WERI-Rb-1 (cell line): ENCODE data around the gene EFCAB14.
A peak's percentile ranks its signal among the peaks of the same experiment; 100 is the strongest.
"Not testable (repeated sequence)": the region's sequence is repeated elsewhere in the genome, so short reads cannot be mapped to it uniquely, and the experiment has no call there.

Experiments used
- DNase-seq: peaks from one replicate; pipeline ENCODE4 v3.0.0-alpha.2; 2020
- H3K27ac ChIP-seq: fragments of 250-450 bp; sonication (Bioruptor Pico); 2 replicates; pipeline ENCODE4 v1.5.1; 2020; ENCODE audit warnings: mild to moderate bottlenecking, moderate library complexity
- H3K27me3 ChIP-seq: fragments of 250-450 bp; sonication (Bioruptor Pico); 2 replicates; pipeline ENCODE4 v1.5.1; 2021; ENCODE audit warnings: mild to moderate bottlenecking, low read depth, moderate library complexity; ENCODE audit not compliant: insufficient read depth, severe bottlenecking
- H3K36me3 ChIP-seq: fragments of 250-450 bp; sonication (Bioruptor Pico); 2 replicates; pipeline ENCODE4 v1.5.1; 2020; ENCODE audit warnings: mild to moderate bottlenecking, moderate library complexity
- H3K4me3 ChIP-seq: 2 replicates; pipeline ENCODE4 v1.5.1; 2011; ENCODE audit warnings: low read depth, mild to moderate bottlenecking, control low read depth, low read length
- H3K9me3 ChIP-seq: fragments of 250-450 bp; sonication (Bioruptor Pico); 2 replicates; pipeline ENCODE4 v1.5.1; 2021; ENCODE audit warnings: mild to moderate bottlenecking, moderate library complexity; ENCODE audit not compliant: severe bottlenecking
- TF ChIP-seq, protein P1 (sequence below): IDR thresholded peaks from 2 replicates; pipeline ENCODE4 v1.5.1; 2011; ENCODE audit warnings: low read depth, mild to moderate bottlenecking, control low read depth, inconsistent platforms, low read length

The EFCAB14 gene

DNA sequence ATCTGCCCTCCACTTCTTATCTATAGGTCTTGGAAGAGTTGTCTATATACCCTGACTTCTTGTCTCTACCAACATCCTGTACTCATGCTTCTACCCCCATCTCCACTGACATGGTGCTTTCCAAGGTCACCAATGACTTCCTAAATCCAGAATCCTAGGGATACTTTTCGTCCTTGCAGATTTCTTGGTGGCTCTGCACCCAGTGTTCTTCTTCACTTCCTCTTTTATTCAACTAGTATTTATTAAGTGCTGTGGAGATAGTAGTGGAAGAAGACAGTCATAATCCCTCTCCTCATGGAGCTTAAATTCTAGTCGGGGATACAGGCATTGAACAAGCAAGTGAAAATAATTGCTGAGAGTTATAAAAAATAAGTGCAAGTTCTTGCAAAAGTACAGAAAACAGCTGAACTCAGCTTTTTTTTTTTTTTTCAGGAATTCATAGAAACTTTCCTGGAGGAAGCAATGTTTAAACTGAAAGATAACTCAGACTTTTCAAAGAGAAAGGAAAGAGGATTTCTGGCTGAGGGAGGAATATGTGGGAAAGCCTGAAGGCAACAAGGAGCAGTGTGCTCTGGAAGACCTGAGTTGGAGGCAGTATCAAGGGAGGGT lies 41.7 kb upstream of the EFCAB14 start:
- H3K27me3 ChIP-seq, result no peaks in the 10 kb centered on the region
- H3K27ac ChIP-seq, result no peak overlapping the region
- no peaks in the 10 kb centered on the region for H3K36me3 ChIP-seq
- H3K9me3 ChIP-seq, result no peaks in the 10 kb centered on the region
- TF ChIP-seq, protein P1, sequence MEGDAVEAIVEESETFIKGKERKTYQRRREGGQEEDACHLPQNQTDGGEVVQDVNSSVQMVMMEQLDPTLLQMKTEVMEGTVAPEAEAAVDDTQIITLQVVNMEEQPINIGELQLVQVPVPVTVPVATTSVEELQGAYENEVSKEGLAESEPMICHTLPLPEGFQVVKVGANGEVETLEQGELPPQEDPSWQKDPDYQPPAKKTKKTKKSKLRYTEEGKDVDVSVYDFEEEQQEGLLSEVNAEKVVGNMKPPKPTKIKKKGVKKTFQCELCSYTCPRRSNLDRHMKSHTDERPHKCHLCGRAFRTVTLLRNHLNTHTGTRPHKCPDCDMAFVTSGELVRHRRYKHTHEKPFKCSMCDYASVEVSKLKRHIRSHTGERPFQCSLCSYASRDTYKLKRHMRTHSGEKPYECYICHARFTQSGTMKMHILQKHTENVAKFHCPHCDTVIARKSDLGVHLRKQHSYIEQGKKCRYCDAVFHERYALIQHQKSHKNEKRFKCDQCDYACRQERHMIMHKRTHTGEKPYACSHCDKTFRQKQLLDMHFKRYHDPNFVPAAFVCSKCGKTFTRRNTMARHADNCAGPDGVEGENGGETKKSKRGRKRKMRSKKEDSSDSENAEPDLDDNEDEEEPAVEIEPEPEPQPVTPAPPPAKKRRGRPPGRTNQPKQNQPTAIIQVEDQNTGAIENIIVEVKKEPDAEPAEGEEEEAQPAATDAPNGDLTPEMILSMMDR, result no peak
- H3K4me3 ChIP-seq, result no peak overlapping the region
- no peak for DNase-seq

- Histone ChIP-seq H3K27ac (no peak overlapping the region), H3K9me3 (no peaks in the 10 kb centered on the region), H3K4me3 (no peak overlapping the region), H3K36me3 (no peaks in the 10 kb centered on the region), H3K27me3 (no peaks in the 10 kb centered on the region)
- TF ChIP-seq, protein P1, result no peak
- no peak for DNase-seq
Observed at GRCh38 chr1:46757956-46758528, 39.1 kb upstream of the EFCAB14 start.

GRCh38 chr1:46757247-46757955 lies 38.5 kb upstream of the EFCAB14 start:
- Histone ChIP-seq H3K27ac (no peak overlapping the region), H3K36me3 (no peaks in the 10 kb centered on the region), H3K27me3 (no peaks in the 10 kb centered on the region), H3K9me3 (no peaks in the 10 kb centered on the region), H3K4me3 (no peak overlapping the region)
- DNase-seq, result peak; percentile 49
- TF ChIP-seq, protein P1, result no peak

DNA sequence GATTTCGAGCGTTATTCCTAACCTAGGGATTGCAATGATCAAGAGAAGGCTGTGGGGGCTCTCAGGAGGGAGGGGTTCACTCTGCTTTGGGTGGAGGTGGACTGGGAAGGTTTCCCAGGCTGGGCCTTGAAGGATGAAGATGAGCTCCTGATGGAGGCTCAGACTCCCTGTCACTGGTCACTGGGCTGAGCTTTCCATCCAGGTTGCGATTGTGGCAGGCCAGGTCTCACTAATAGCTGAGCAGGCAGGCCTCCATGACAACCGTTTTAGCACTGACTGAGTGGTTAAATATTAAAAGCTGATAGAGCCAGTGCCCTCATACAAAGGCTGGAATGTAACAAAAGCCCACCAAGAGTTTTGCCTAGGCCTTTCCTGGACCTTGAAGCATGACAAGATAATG lies 36.2 kb upstream of the EFCAB14 start:
- Histone ChIP-seq H3K36me3 (no peaks in the 10 kb centered on the region), H3K4me3 (no peak overlapping the region), H3K9me3 (no peaks in the 10 kb centered on the region), H3K27me3 (no peaks in the 10 kb centered on the region), H3K27ac (no peak overlapping the region)
- TF ChIP-seq, protein P1, result no peak
- DNase-seq, result no peak

DNA sequence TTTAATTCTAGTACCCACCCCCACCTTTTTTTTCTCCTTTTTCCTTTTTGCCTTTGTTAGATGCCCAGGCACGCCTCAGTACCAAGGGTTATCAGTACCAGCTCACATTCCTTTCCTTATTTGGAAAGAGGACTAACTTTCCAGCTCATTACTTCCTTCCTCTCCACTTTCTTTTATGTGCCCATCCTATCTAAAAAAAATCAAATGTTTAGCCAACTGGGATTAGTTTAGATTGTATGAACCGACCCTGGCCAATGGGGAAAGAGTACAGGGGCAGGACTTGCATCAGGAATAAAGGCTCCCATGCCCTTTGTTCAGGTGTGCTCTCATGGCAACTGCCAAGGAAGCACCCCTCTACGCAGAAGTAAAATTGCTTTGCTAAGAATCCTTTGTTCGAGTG lies 35.8 kb upstream of the EFCAB14 start:
- not testable (repeated sequence) for H3K27ac ChIP-seq, H3K9me3 ChIP-seq, H3K4me3 ChIP-seq, DNase-seq, H3K27me3 ChIP-seq, H3K36me3 ChIP-seq

- no peak overlapping the region for H3K4me3 ChIP-seq
- TF ChIP-seq, protein P1, result no peak
- DNase-seq, result no peak
- no peaks in the 10 kb centered on the region for H3K9me3 ChIP-seq
- H3K27me3 ChIP-seq, result no peaks in the 10 kb centered on the region
- no peak overlapping the region for H3K27ac ChIP-seq
- H3K36me3 ChIP-seq, result no peaks in the 10 kb centered on the region
Observed at GRCh38 chr1:46753985-46754384, 35.1 kb upstream of the EFCAB14 start.
